HG03457 (cell line): Measurements from ENCODE around the gene PRR15.

Experiments
- ATAC-seq: cut with Tn5 transposase; IDR thresholded peaks from one replicate; pipeline ENCODE4 v1.9.1; 2021; ENCODE audit warnings: moderate number of reproducible peaks; ENCODE audit not compliant: unreplicated experiment

PRR15 gene

GRCh38 chr7:29609162-29610037 is 45.8 kb downstream of the PRR15 start:
- ATAC-seq, result no peak

DNA sequence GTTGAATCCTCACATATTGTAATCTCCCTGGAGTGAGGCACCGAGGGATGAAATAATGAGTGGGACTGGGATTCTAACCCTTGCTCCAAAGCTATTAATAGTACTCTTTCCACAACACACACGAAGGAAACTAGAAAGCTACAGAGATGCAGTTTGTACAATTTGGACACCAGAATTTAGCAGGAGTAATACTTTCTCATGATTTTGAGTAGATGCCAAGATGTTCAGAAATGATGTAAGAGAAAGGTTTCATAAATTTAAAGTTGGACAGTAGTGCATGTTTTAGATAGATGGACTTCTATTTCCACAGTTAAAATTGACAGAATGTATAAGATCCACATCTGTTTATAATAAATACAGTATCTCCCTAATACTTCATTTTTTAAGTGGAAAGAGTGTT is 46.5 kb downstream of the PRR15 start:
- no peak for ATAC-seq

DNA sequence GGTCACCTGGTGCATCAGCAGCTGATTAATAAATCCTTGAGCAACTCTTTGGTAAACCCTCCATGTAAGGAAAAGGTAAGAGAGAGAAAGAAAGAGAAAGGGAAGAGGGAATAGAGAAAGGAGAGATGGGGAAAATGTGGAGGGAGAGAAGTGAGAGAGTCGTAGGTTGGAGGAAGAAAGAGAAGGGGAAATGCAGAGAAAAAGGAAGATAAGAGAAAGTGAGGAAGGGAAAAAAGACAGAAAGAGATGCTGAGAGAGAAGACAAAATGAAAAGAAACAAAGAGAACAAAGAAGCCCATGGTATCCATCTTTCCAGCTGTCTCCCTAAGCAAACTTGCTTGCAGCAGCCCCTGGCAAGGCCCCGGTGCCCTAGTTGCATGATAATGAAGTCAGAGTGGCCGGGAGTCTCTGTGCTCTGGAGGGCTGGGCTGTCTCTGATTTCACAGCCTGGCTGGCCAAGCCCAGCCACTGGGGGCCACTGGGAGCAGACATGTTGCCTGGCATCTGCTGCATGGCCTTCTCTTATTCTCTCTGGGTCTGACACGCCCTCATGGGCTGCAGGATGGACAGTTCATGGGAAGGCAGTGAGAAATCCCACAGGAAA is 48.4 kb downstream of the PRR15 start:
- no peak for ATAC-seq

- no peak for ATAC-seq
Observed at GRCh38 chr7:29612596-29612995, 49.0 kb downstream of the PRR15 start.

- no peak for ATAC-seq
Observed at GRCh38 chr7:29613100-29613499, 49.5 kb downstream of the PRR15 start.

DNA sequence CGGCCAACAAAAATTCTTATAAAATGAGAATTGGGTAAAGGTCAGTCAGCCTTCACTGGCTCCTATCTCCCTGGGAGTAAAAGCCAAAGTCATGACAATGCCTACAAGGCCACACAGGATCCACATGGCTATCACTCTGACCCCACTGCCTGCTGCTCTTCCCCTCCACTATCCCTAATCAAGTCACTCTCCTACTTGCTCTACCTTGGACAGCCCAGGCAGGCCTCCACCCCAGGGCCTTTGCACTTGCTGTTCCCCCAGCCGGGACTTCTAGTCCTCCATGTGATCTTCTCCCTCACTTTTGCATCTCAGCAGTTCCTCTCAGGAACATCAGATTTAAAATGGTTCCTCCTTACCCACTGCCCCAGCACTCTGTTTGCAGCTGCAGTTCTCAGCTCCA is 50.6 kb downstream of the PRR15 start:
- ATAC-seq, result no peak
